Activated CD4-positive, alpha-beta T cell treated with anti-CD3 and anti-CD28 coated beads, Interleukin-2, amount 10 ng/mL, durations not matched to agents 24 days and 14 days (primary cell): ENCODE measurements around the gene SEC24D. TPM values are rescaled to one million over a fixed set of nuclear protein-coding genes. Genes with fewer than 3 reads are reported as not detected.

Source experiments
- DNase-seq: peaks from one replicate; pipeline ENCODE4 v3.0.0; 2022
- H3K27ac Mint-ChIP-seq: one replicate; pipeline ENCODE4 v1.8.0; 2022; ENCODE audit warnings: mild to moderate bottlenecking, mixed read lengths
- H3K27me3 Mint-ChIP-seq: one replicate; pipeline ENCODE4 v1.8.0; 2022; ENCODE audit warnings: mixed read lengths
- H3K36me3 Mint-ChIP-seq: one replicate; pipeline ENCODE4 v1.8.0; 2022; ENCODE audit warnings: low read depth, mild to moderate bottlenecking, mixed read lengths
- H3K4me1 Mint-ChIP-seq: one replicate; pipeline ENCODE4 v1.8.0; 2021; ENCODE audit warnings: mixed read lengths
- H3K4me3 Mint-ChIP-seq: one replicate; pipeline ENCODE4 v1.8.0; 2022; ENCODE audit warnings: mild to moderate bottlenecking, moderate library complexity, mixed read lengths
- H3K9me3 Mint-ChIP-seq: one replicate; pipeline ENCODE4 v1.8.0; 2021; ENCODE audit warnings: mixed read lengths
- intact Hi-C: fragments of 100-400 bp; cut with micrococcal nuclease; formaldehyde crosslinking; loops from one replicate; pipeline ENCODE4 v1.15.1; 2023
- total RNA-seq: library from RNA; stranded (reverse); gene quantifications from 2 replicates; pipeline ENCODE4 v1.2.3, GENCODE V29; 2022

SEC24D gene
- total RNA-seq, 1 donor from 2014 or later: 43.9 TPM

GRCh38 chr4:118754890-118755289, 81.0 kb downstream of the SEC24D start:
- H3K36me3 Mint-ChIP-seq: peaks cover 25% of the 10 kb centered on the region
- no peak overlapping the region for H3K4me3 Mint-ChIP-seq
- no peak overlapping the region for H3K27ac Mint-ChIP-seq
- H3K4me1 Mint-ChIP-seq: peaks cover 3% of the 10 kb centered on the region
- H3K27me3 Mint-ChIP-seq: no peaks in the 10 kb centered on the region
- no peak for DNase-seq
- intact Hi-C loops: no loop called here
- H3K9me3 Mint-ChIP-seq: no peaks in the 10 kb centered on the region

DNA sequence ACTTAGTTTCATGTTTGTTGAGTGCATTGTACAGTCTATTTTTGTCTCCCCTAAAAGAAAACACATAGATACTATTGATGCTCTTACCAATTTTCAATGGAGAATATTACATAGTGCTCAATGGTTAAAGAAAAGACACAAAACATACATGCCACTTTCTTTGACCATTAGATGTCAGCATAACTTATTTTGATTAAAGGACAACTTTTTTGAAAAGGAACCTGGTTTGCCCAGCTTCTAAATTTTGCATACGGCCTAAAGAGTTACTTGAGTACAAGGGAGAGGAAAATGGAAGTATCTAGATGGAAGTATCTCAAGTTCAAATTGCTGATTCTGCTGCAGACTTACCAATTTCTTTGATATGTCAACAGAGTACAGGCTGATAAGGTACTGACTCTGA, 82.2 kb downstream of the SEC24D start:
- Mint-ChIP-seq H3K9me3 (no peaks in the 10 kb centered on the region), H3K36me3 (peaks cover 23% of the 10 kb centered on the region), H3K27ac (no peak overlapping the region), H3K4me3 (no peak overlapping the region), H3K27me3 (no peaks in the 10 kb centered on the region), H3K4me1 (no peaks in the 10 kb centered on the region)
- no peak for DNase-seq
- intact Hi-C loops: no loop called here

DNA sequence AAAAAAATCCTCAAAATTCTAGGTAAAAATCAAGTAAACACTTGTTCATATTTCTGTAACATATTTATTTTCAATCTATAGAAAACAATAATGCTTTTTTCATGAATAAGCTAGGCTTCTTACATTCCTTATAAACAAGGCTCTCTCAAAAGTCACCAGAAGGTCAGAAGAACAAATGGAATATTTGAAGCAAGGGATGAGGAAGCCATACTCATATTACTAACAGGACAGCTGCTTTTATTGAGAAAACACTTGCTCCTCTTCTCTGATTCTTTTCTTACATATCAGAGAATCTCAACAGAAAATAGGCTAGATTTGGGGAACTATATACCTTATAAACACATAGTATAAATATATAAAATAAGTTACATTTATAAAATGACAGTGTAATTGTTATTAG, 82.8 kb downstream of the SEC24D start:
- no peaks in the 10 kb centered on the region for H3K9me3 Mint-ChIP-seq
- intact Hi-C loops: no loop called here
- DNase-seq: no peak
- H3K36me3 Mint-ChIP-seq: peaks cover 23% of the 10 kb centered on the region
- no peaks in the 10 kb centered on the region for H3K27me3 Mint-ChIP-seq
- H3K27ac Mint-ChIP-seq: no peak overlapping the region
- no peak overlapping the region for H3K4me3 Mint-ChIP-seq
- H3K4me1 Mint-ChIP-seq: no peaks in the 10 kb centered on the region

DNA sequence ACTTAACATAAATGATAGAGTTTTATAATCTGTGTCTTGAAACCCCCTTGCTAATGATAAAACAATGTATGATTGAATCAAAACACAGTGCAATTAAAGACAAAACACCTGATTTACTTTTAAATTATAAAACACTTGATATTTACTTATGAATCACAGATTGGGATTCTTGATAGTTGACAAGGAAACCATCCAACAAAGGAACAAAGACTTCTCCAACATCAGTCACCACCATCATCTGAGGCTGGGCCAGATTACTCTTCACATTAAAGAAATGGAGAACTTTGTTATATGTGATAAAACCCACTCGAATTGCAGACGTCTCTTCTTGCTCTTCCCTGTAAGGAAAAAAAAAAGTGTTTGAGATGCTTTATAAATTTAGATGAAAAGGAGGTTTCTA, 83.4 kb downstream of the SEC24D start:
- no peak for DNase-seq
- Mint-ChIP-seq H3K36me3 (peaks cover 22% of the 10 kb centered on the region), H3K27me3 (no peaks in the 10 kb centered on the region), H3K27ac (no peak overlapping the region), H3K4me1 (no peaks in the 10 kb centered on the region), H3K4me3 (no peak overlapping the region), H3K9me3 (no peaks in the 10 kb centered on the region)
- intact Hi-C loops: no loop called here

GRCh38 chr4:118751629-118752323, 84.2 kb downstream of the SEC24D start:
- Mint-ChIP-seq H3K9me3 (no peaks in the 10 kb centered on the region), H3K4me3 (no peak overlapping the region), H3K4me1 (no peaks in the 10 kb centered on the region), H3K27ac (no peak overlapping the region), H3K27me3 (no peaks in the 10 kb centered on the region), H3K36me3 (peaks cover 19% of the 10 kb centered on the region)
- DNase-seq: no peak
- intact Hi-C loops: no loop called here

DNA sequence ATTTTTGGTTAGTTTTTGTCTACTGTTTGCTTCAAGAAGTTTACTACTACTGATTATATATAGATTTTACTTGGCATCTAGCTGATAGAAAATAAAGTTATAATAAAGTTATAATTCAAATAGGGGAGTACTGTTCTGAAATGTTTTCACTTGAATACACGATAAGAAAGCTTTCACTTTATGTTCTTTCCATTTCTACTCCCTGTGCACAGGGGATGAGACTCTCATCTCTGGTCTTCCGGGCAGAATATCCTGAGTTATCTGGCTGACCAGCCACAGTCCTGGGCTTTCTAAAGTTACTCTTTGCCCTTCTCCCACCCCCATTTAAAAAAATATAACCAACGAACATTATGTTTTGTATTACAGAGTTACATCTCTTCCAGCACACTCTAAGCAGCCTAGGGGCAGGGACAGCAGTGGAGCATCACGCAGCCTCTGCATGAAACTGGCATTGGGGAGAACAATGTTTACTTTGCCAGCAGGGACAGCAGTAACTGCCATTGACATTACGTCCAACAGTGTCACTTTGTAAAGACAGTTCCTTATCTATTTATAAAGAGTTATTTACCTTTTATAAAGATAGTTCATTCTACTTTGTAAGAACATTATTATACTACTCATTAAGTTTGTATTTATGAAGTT, 86.5 kb downstream of the SEC24D start:
- H3K4me3 Mint-ChIP-seq: no peak overlapping the region
- H3K27ac Mint-ChIP-seq: no peak overlapping the region
- H3K27me3 Mint-ChIP-seq: no peaks in the 10 kb centered on the region
- H3K36me3 Mint-ChIP-seq: peaks cover 18% of the 10 kb centered on the region
- intact Hi-C loops: loop anchor here (10.0 kb wide), 1 partner anchor 55 kb away; no protein-coding TSS in a partner anchor
- DNase-seq: no peak
- H3K4me1 Mint-ChIP-seq: no peaks in the 10 kb centered on the region
- H3K9me3 Mint-ChIP-seq: no peaks in the 10 kb centered on the region

DNA sequence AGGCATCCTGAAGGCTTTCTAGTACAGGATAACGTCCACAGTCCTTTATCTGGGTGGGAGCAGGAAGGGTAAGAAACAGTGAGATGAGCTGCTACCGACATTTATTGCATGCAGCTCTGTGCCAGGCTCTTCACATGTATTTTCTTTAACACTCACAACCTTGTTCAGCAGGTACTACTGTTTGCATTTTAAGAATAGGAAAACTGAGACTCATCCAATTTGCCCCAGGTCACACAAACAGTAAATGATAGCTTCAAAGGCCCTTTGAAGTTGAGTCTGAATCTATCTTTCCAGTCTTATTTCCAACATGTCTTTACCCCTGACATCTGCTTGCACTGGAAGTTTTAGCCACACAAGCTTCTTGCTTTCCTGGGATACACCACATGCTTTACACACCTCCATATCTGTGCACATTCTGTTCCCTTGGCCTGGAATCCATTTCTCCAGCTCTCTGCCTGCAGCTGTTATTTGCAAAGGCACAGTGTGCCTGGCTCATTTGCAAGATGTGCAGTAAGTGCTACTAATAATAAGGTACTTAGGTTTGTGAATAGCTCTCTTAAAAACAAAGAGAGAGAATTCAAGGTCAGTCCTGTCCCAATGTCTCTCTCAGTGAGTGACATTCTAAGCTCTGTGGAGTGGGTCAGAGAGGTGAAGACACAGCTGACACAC, 89.5 kb downstream of the SEC24D start:
- H3K36me3 Mint-ChIP-seq: peaks cover 23% of the 10 kb centered on the region
- DNase-seq: no peak
- intact Hi-C loops: loop anchor here (10.0 kb wide), 1 partner anchor 58 kb away; no protein-coding TSS in a partner anchor
- no peak overlapping the region for H3K27ac Mint-ChIP-seq
- no peak overlapping the region for H3K4me3 Mint-ChIP-seq
- H3K9me3 Mint-ChIP-seq: no peaks in the 10 kb centered on the region
- no peaks in the 10 kb centered on the region for H3K27me3 Mint-ChIP-seq
- H3K4me1 Mint-ChIP-seq: peaks cover under 1% of the 10 kb centered on the region

DNA sequence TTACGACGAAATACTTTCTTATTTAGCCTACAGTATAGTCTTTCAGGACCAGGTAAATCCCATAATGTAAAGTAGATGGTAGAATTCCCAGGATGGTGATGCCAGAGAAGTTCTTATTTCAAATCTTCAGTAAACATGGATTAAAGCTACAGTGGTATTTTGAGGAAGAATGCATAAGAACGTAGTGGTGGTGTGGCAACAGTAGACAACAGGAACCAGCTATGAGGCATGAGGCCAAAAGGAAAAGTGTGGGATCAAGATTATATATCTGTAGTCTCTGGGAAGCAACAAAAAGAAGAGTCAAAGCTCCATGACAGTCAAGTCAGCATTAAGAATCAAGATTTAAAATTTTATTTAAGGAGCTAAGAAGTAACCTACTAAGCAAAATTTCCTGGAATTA, 90.6 kb downstream of the SEC24D start:
- Mint-ChIP-seq H3K4me1 (peaks cover 2% of the 10 kb centered on the region), H3K9me3 (no peaks in the 10 kb centered on the region), H3K27me3 (no peaks in the 10 kb centered on the region), H3K36me3 (peaks cover 23% of the 10 kb centered on the region), H3K27ac (no peak overlapping the region), H3K4me3 (no peak overlapping the region)
- intact Hi-C loops: loop anchor here (10.0 kb wide), 1 partner anchor 59 kb away; no protein-coding TSS in a partner anchor
- DNase-seq: no peak

DNA sequence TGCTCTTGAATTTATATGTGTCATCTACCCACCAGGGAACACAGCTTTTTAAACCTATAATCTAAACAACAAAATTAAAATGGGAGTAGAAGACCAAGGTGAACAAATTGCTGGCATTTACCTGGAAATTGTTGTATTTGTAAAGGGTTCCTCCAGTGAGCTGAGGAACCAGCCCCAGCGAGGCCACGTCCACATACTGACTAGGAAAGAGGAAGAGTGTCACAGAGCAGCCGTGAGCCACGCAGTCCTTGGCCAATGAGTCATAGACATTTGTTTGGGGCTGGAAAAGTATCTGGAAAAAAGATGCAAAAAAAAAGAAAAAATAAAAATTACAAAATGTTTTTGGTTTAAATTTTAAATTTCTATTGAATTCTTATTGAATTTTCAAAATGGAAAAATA, 92.1 kb downstream of the SEC24D start:
- DNase-seq: no peak
- H3K4me3 Mint-ChIP-seq: no peak overlapping the region
- H3K36me3 Mint-ChIP-seq: peaks cover 31% of the 10 kb centered on the region
- H3K27ac Mint-ChIP-seq: no peak overlapping the region
- intact Hi-C loops: loop anchor here (10.0 kb wide), 1 partner anchor 61 kb away; no protein-coding TSS in a partner anchor
- peaks cover 2% of the 10 kb centered on the region for H3K4me1 Mint-ChIP-seq
- H3K9me3 Mint-ChIP-seq: no peaks in the 10 kb centered on the region
- H3K27me3 Mint-ChIP-seq: no peaks in the 10 kb centered on the region

DNA sequence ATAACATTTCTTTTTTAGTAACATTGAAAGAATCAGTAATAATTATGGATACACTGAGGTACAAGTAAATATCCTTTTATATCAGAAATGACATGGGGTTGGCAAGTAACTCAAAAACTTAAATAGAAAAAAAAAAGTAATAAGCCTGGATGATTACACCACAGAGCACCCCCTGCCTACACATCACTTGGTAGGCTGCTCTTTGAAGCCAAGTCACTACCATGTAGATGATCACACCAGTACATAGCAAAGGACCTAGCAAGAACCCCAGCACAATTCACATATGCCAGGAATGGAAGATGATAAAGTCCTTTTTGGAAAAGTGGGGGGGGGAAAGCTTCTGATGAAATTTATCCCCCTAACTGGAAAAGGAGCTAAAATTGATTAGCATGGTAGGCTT, 93.9 kb downstream of the SEC24D start:
- no peaks in the 10 kb centered on the region for H3K9me3 Mint-ChIP-seq
- no peak overlapping the region for H3K4me3 Mint-ChIP-seq

GRCh38 chr4:118741301-118741855, 94.5 kb downstream of the SEC24D start:
- peaks cover 2% of the 10 kb centered on the region for H3K4me1 Mint-ChIP-seq
- H3K27me3 Mint-ChIP-seq: no peaks in the 10 kb centered on the region
- intact Hi-C loops: loop anchor here (10.0 kb wide), 1 partner anchor 63 kb away; no protein-coding TSS in a partner anchor
- peaks cover 42% of the 10 kb centered on the region for H3K36me3 Mint-ChIP-seq
- H3K4me3 Mint-ChIP-seq: no peak overlapping the region
- no peak for DNase-seq
- H3K27ac Mint-ChIP-seq: no peak overlapping the region
- no peaks in the 10 kb centered on the region for H3K9me3 Mint-ChIP-seq

More for the DNA sequence above, 93.9 kb downstream of the SEC24D start:
- H3K4me1 Mint-ChIP-seq: peaks cover 2% of the 10 kb centered on the region
- no peaks in the 10 kb centered on the region for H3K27me3 Mint-ChIP-seq
- H3K27ac Mint-ChIP-seq: no peak overlapping the region
- H3K36me3 Mint-ChIP-seq: peaks cover 37% of the 10 kb centered on the region
- intact Hi-C loops: loop anchor here (10.0 kb wide), 1 partner anchor 63 kb away; no protein-coding TSS in a partner anchor
- DNase-seq: no peak

GRCh38 chr4:118740869-118741268, 95.1 kb downstream of the SEC24D start:
- H3K4me3 Mint-ChIP-seq: no peak overlapping the region
- intact Hi-C loops: loop anchor here (10.0 kb wide), 1 partner anchor 64 kb away; no protein-coding TSS in a partner anchor
- no peaks in the 10 kb centered on the region for H3K27me3 Mint-ChIP-seq

DNA sequence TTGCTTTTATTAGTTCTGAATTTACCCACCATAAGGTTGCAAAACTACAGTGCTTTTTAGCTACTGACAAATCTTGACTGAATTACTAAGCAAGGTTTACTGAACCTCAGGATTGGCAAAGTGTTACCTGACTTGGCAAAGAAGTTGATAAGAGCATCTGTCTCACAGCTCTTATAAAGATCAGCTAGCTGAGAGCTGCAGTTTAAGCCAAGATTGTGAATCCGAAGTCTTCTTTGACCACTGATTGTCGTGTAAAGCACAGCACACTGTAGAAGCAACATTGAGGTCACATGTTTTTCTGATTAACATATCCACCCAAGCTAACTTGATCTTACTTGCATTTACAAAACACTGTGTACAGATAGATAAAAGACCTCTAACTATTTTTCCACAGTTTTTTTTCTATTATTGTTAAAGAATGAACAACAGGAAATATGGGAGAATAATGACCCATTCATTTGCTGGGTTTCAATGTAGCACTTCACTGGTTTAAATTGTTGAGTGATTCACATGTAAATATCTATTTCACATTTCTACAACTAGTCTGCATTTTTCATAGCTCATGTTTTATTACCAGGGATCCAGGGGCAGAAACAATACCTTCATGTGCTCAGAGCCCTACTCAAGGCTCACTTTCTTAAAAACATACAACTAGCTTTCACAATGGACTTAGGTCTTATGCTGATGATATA, 96.8 kb downstream of the SEC24D start:
- Mint-ChIP-seq H3K4me1 (peaks cover 2% of the 10 kb centered on the region), H3K27ac (no peak overlapping the region), H3K4me3 (no peak overlapping the region), H3K9me3 (no peaks in the 10 kb centered on the region), H3K36me3 (peaks cover 43% of the 10 kb centered on the region), H3K27me3 (no peaks in the 10 kb centered on the region)
- no peak for DNase-seq
- intact Hi-C loops: no loop called here

More at GRCh38 chr4:118740869-118741268, 95.1 kb downstream of the SEC24D start:
- Mint-ChIP-seq H3K9me3 (no peaks in the 10 kb centered on the region), H3K27ac (no peak overlapping the region), H3K4me1 (peaks cover 2% of the 10 kb centered on the region), H3K36me3 (peaks cover 46% of the 10 kb centered on the region)
- DNase-seq: no peak
